Activated B cell treated with CpG ODN at 0.5 μM for 24 hours (primary cell): ENCODE data around the gene DPEP2. TPM values are rescaled to one million over a fixed set of nuclear protein-coding genes. Genes with fewer than 3 reads are reported as not detected.
"Not testable (repeated sequence)": the region's sequence is repeated elsewhere in the genome, so short reads cannot be mapped to it uniquely, and the experiment has no call there.

Source experiments
- ATAC-seq: fragments of 200-7000 bp; cut with Tn5 transposase; one replicate; pipeline ENCODE4 v1.10.0; 2021; ENCODE audit warnings: low read depth, mild to moderate bottlenecking, moderate library complexity
- CTCF ChIA-PET: fragments of 350-600 bp; sonication (Branson Sonifier 250); formaldehyde crosslinking; loops from one replicate; lab custom pipeline; 2021; ENCODE audit warnings: antibody characterized with exemption; lab: Charles Lee
- POLR2A ChIA-PET: fragments of 350-600 bp; sonication (Branson Sonifier 250); formaldehyde crosslinking; loops from one replicate; lab custom pipeline; 2021; ENCODE audit warnings: antibody characterized with exemption; lab: Charles Lee
- DNase-seq: peaks from one replicate; pipeline ENCODE4 v3.0.0; 2022
- H3K27ac Mint-ChIP-seq: one replicate; pipeline ENCODE4 v1.8.0; 2020; ENCODE audit warnings: mixed read lengths
- H3K27me3 Mint-ChIP-seq: one replicate; pipeline ENCODE4 v1.8.0; 2021; ENCODE audit warnings: mixed read lengths
- H3K36me3 Mint-ChIP-seq: one replicate; pipeline ENCODE4 v1.8.0; 2021; ENCODE audit warnings: low read depth, mixed read lengths
- H3K4me1 Mint-ChIP-seq: one replicate; pipeline ENCODE4 v1.8.0; 2021; ENCODE audit warnings: mixed read lengths
- H3K4me3 Mint-ChIP-seq: one replicate; pipeline ENCODE4 v1.8.0; 2020; ENCODE audit warnings: mild to moderate bottlenecking, mixed read lengths
- H3K9me3 Mint-ChIP-seq: one replicate; pipeline ENCODE4 v1.8.0; 2020; ENCODE audit warnings: mixed read lengths
- intact Hi-C: fragments of 100-400 bp; cut with micrococcal nuclease; formaldehyde crosslinking; loops from one replicate; pipeline ENCODE4 v1.15.1; 2024
- total RNA-seq: library from RNA; stranded (reverse); gene quantifications from 2 replicates; pipeline ENCODE4 v1.2.3, GENCODE V29; 2022
- TF ChIP-seq, protein P1 (sequence below): fragments of 200-600 bp; IDR thresholded peaks from one replicate; pipeline ENCODE4 v1.8.0; 2022; ENCODE audit warnings: antibody characterized with exemption, mild to moderate bottlenecking

Gene DPEP2
- total RNA-seq, 1 donor from 2014 or later, result 13.8 TPM

DNA sequence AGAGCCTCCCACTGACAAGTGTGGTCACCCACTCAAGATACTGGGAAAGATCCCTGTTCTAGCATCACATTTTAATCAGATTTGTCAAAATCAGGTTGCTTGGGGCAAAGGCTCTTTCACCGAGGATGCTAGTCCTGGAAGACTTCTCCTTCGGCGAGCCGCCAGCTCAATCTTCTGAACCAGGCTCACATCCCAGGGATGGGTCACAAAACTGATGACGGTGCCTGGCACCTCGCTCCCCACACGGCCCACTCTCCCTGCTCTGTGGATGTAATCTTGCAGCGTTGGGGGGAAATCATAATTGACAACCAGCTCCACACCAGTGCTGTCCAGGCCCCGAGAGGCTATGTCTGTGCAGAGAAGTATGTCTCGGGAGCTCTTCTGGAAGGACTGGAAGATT lies 22.2 kb upstream of the DPEP2 start:
- ATAC-seq (no peak), DNase-seq (no peak)
- CTCF ChIA-PET, result interaction anchor here (0.8 to 1.9 kb wide), 4 partner anchors 16 to 205 kb away, joined by 3 to 6 read pairs (median 5); no protein-coding TSS in a partner anchor
- TF ChIP-seq, protein P1, sequence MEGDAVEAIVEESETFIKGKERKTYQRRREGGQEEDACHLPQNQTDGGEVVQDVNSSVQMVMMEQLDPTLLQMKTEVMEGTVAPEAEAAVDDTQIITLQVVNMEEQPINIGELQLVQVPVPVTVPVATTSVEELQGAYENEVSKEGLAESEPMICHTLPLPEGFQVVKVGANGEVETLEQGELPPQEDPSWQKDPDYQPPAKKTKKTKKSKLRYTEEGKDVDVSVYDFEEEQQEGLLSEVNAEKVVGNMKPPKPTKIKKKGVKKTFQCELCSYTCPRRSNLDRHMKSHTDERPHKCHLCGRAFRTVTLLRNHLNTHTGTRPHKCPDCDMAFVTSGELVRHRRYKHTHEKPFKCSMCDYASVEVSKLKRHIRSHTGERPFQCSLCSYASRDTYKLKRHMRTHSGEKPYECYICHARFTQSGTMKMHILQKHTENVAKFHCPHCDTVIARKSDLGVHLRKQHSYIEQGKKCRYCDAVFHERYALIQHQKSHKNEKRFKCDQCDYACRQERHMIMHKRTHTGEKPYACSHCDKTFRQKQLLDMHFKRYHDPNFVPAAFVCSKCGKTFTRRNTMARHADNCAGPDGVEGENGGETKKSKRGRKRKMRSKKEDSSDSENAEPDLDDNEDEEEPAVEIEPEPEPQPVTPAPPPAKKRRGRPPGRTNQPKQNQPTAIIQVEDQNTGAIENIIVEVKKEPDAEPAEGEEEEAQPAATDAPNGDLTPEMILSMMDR, result no peak
- intact Hi-C loops, result no loop called here
- POLR2A ChIA-PET, result interaction anchor here (0.8 to 3.5 kb wide), 7 partner anchors 10 to 173 kb away, joined by 3 to 47 read pairs (median 26); partner anchors contain the start of genes DPEP2 and PSMB10
- H3K27ac Mint-ChIP-seq, result no peak overlapping the region
- no peaks in the 10 kb centered on the region for H3K27me3 Mint-ChIP-seq
- H3K36me3 Mint-ChIP-seq, result peaks cover 32% of the 10 kb centered on the region
- H3K4me1 Mint-ChIP-seq, result peaks cover 31% of the 10 kb centered on the region
- H3K9me3 Mint-ChIP-seq, result no peaks in the 10 kb centered on the region
- peak overlapping the region; percentile 99 for H3K4me3 Mint-ChIP-seq

- TF ChIP-seq, protein P1, result no peak
- DNase-seq (no peak), ATAC-seq (no peak)
- Mint-ChIP-seq H3K4me1 (peaks cover 30% of the 10 kb centered on the region), H3K9me3 (no peaks in the 10 kb centered on the region), H3K27me3 (no peaks in the 10 kb centered on the region), H3K4me3 (no peak overlapping the region), H3K36me3 (peaks cover 24% of the 10 kb centered on the region), H3K27ac (no peak overlapping the region)
- CTCF ChIA-PET, result no interaction called here
- POLR2A ChIA-PET, result interaction anchor here (0.5 to 0.8 kb wide), 3 partner anchors 14 to 557 kb away, joined by 3 to 7 read pairs (median 4); no protein-coding TSS in a partner anchor
- intact Hi-C loops, result no loop called here
These were observed 19.9 kb upstream of the DPEP2 start for GRCh38 chr16:68019167-68019680.

DNA sequence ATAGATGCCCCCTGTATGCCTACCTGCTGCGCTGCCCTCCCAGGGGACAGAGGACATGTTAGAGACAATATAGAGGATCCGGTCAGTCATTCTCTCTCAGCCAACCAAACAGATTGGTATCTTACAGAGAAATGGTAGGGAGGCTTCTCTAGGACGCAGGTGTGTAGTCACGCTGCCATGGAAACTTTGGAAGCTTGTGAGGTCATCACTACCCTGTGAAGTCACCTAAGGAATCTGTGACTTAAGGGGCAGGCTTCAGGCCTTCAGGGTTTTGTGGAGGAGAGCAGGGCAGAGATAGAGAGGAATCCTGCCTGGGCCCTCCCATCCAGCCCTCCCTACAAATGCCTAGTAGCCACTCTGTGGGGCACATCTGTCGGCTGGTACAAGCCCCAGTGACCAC lies 16.4 kb upstream of the DPEP2 start, which contains the start of gene DPEP2NB:
DPEP2NB (minus strand) TSS at position 231 of the 400 bp plus-strand sequence; CDS start at position 90, 141 bp downstream.
- CTCF ChIA-PET, result no interaction called here
- no peaks in the 10 kb centered on the region for H3K27me3 Mint-ChIP-seq
- peaks cover 11% of the 10 kb centered on the region for H3K4me1 Mint-ChIP-seq
- no peak within 1 kb of the TSS for H3K4me3 Mint-ChIP-seq
- POLR2A ChIA-PET, result interaction anchor here (1.8 kb wide), 1 partner anchor 10 kb away, joined by 7 read pairs; no protein-coding TSS in a partner anchor
- ATAC-seq, result no peak
- peaks cover 4% of the 10 kb centered on the region for H3K36me3 Mint-ChIP-seq
- intact Hi-C loops, result no loop called here
- no peaks in the 10 kb centered on the region for H3K9me3 Mint-ChIP-seq
- DNase-seq, result no peak
- TF ChIP-seq, protein P1, result no peak
- H3K27ac Mint-ChIP-seq, result no peak within 1 kb of the TSS

DNA sequence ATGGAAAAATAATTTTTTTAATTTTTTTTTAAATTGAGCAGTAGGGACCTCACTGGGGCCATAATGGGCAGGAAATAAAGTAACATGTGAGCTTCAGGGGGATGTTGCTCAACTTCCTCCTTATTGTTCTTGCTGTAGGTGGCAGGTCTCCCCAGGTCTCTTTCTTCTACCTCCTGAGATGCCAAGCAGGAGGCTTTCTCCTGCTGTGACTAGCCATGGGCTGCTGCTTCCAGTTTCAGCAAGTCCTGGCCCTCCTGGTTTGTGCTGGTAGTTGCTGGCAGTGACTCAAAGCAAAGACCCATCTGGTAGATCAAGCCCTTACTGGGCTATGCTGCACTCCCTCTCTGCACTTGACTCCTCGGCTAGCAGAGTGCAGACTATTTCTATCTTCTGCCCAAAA lies 14.2 kb upstream of the DPEP2 start:
- ATAC-seq, result no peak
- Mint-ChIP-seq H3K36me3 (no peaks in the 10 kb centered on the region), H3K4me1 (peaks cover 11% of the 10 kb centered on the region), H3K9me3 (no peaks in the 10 kb centered on the region), H3K27ac (no peak overlapping the region), H3K4me3 (no peak overlapping the region), H3K27me3 (no peaks in the 10 kb centered on the region)
- intact Hi-C loops, result no loop called here
- DNase-seq, result no peak
- TF ChIP-seq, protein P1, result no peak
- POLR2A ChIA-PET, result interaction anchor here (0.7 to 1.0 kb wide), 5 partner anchors 13 to 488 kb away, joined by 3 to 4 read pairs (median 3); no protein-coding TSS in a partner anchor
- CTCF ChIA-PET, result interaction anchor here (0.7 kb wide), 1 partner anchor 9 kb away, joined by 3 read pairs; no protein-coding TSS in a partner anchor

- ATAC-seq, POLR2A ChIA-PET, CTCF ChIA-PET, intact Hi-C loops, H3K9me3 Mint-ChIP-seq, H3K27ac Mint-ChIP-seq, H3K36me3 Mint-ChIP-seq, H3K4me3 Mint-ChIP-seq, DNase-seq, H3K27me3 Mint-ChIP-seq: not testable (repeated sequence)
- peaks cover 27% of the 10 kb centered on the region for H3K4me1 Mint-ChIP-seq
These were observed 10.6 kb upstream of the DPEP2 start for GRCh38 chr16:68009872-68010271.
